OCI-LY3 (cell line): ENCODE data around the gene PKP1.

Source experiments
- H2AFZ ChIP-seq: fragments of 200-600, 300-600 bp; shearing (Covaris generic); 2 replicates; pipeline ENCODE4 v1.6.0; 2014; ENCODE audit warnings: antibody characterized with exemption, low read depth, low read length
- H3K27ac ChIP-seq: fragments of 200-600, 300-600 bp; sonication (generic); 2 replicates; pipeline ENCODE4 v1.5.1; 2014; ENCODE audit warnings: mild to moderate bottlenecking, low read length, moderate library complexity, mixed read lengths
- H3K27me3 ChIP-seq: fragments of 200-600, 300-600 bp; sonication (generic); 2 replicates; pipeline ENCODE4 v1.6.1; 2014; ENCODE audit warnings: low read depth, low read length, mixed read lengths
- H3K36me3 ChIP-seq: fragments of 200-600, 300-600 bp; sonication (generic); replicated peaks from 2 replicates; pipeline ENCODE3; 2014; ENCODE audit warnings: low read depth, low read length, mixed read lengths
- H3K4me1 ChIP-seq: fragments of 300-600, 200-600 bp; sonication (generic); 2 replicates; pipeline ENCODE4 v1.6.1; 2014; ENCODE audit warnings: low read length, mixed read lengths
- H3K4me2 ChIP-seq: fragments of 200-600, 300-600 bp; sonication (generic); 2 replicates; pipeline ENCODE4 v1.6.1; 2014; ENCODE audit warnings: low read length, mixed read lengths
- H3K4me3 ChIP-seq: fragments of 300-600, 200-600 bp; sonication (generic); 2 replicates; pipeline ENCODE4 v1.5.1; 2014; ENCODE audit warnings: antibody characterized with exemption, mild to moderate bottlenecking, low read length, moderate library complexity
- H3K79me2 ChIP-seq: fragments of 300-600, 200-600 bp; shearing (Covaris generic); 2 replicates; pipeline ENCODE4 v1.6.1; 2014; ENCODE audit warnings: mild to moderate bottlenecking, low read length, mixed read lengths
- H3K9ac ChIP-seq: fragments of 300-600, 200-600 bp; shearing (Covaris generic); 2 replicates; pipeline ENCODE4 v1.6.0; 2014; ENCODE audit warnings: mild to moderate bottlenecking, low read length, moderate library complexity
- H3K9me3 ChIP-seq: fragments of 200-600, 300-600 bp; shearing (Covaris generic); 2 replicates; pipeline ENCODE4 v1.6.1; 2014; ENCODE audit warnings: low read length, mixed read lengths; ENCODE audit not compliant: insufficient read depth
- H4K20me1 ChIP-seq: fragments of 200-600, 300-600 bp; sonication (generic); 2 replicates; pipeline ENCODE4 v1.6.1; 2016; ENCODE audit warnings: low read length, mixed read lengths; ENCODE audit not compliant: insufficient read depth
- EZH2phosphoT487 ChIP-seq: fragments of 200-600 bp; shearing (Covaris generic); IDR thresholded peaks from 2 replicates; pipeline ENCODE4 v1.6.1; 2018; ENCODE audit warnings: antibody characterized with exemption, mixed run types, low read depth
- TF ChIP-seq, protein P1 (sequence below): fragments of 200-600, 300-600 bp; sonication (generic); IDR thresholded peaks from 2 replicates; pipeline ENCODE4 v1.5.1; 2014; ENCODE audit warnings: antibody characterized with exemption, low read length, low read depth

PKP1 gene

DNA sequence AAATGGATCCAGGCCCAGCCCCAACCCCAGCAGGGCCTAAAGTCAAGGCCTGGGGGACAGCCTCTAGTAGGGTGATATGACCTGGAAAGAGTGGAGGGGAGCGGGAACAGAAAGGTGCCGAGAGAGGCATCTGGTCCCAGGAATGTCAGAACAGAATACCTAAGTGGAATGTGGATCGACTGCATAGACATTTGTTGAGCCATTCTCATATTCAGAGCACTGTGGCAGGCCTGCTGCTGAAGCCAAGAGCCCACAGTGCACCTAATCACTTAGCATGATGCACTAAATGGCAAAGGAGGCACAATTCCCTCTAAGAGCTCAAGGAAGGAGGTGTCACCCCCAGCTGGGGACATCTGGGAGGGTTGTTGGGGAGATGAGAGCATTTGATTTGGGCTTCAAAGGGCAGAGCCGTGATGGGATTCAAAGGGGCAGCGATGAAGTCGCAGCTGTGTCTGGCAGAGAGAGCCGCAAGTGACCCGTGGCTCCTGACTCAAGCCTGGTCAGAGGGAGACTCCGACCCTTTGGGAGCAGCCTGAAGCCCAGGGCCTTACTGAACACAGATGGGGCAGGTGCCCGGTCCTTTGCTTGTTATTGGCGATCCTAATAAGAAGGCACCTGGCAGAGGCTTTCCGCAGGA is 8.6 kb upstream of the PKP1 start:
- Histone ChIP-seq H3K27me3 (peaks cover 43% of the 10 kb centered on the region), H3K4me1 (no peaks in the 10 kb centered on the region), H3K4me2 (no peak overlapping the region), H3K4me3 (no peak overlapping the region), H3K9me3 (no peaks in the 10 kb centered on the region), H2AFZ (no peak overlapping the region), H3K9ac (no peak overlapping the region), H3K79me2 (no peaks in the 10 kb centered on the region), H3K36me3 (no peaks in the 10 kb centered on the region), H3K27ac (no peak overlapping the region), H4K20me1 (no peaks in the 10 kb centered on the region)
- TF ChIP-seq, protein P1, sequence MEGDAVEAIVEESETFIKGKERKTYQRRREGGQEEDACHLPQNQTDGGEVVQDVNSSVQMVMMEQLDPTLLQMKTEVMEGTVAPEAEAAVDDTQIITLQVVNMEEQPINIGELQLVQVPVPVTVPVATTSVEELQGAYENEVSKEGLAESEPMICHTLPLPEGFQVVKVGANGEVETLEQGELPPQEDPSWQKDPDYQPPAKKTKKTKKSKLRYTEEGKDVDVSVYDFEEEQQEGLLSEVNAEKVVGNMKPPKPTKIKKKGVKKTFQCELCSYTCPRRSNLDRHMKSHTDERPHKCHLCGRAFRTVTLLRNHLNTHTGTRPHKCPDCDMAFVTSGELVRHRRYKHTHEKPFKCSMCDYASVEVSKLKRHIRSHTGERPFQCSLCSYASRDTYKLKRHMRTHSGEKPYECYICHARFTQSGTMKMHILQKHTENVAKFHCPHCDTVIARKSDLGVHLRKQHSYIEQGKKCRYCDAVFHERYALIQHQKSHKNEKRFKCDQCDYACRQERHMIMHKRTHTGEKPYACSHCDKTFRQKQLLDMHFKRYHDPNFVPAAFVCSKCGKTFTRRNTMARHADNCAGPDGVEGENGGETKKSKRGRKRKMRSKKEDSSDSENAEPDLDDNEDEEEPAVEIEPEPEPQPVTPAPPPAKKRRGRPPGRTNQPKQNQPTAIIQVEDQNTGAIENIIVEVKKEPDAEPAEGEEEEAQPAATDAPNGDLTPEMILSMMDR = no peak
- no peak for TF ChIP-seq EZH2phosphoT487

- H4K20me1 ChIP-seq = no peaks in the 10 kb centered on the region
- no peaks in the 10 kb centered on the region for H3K79me2 ChIP-seq
- H3K9ac ChIP-seq = no peak overlapping the region
- no peaks in the 10 kb centered on the region for H3K36me3 ChIP-seq
- TF ChIP-seq, protein P1 = no peak
- TF ChIP-seq EZH2phosphoT487 = no peak
- peaks cover 43% of the 10 kb centered on the region for H3K27me3 ChIP-seq
- no peaks in the 10 kb centered on the region for H3K9me3 ChIP-seq
- no peaks in the 10 kb centered on the region for H3K4me1 ChIP-seq
- H3K4me3 ChIP-seq = no peak overlapping the region
- H3K4me2 ChIP-seq = no peak overlapping the region
- H2AFZ ChIP-seq = no peak overlapping the region
- no peak overlapping the region for H3K27ac ChIP-seq
Observed at GRCh38 chr1:201275253-201275666, 8.0 kb upstream of the PKP1 start.

- H3K4me1 ChIP-seq = no peaks in the 10 kb centered on the region
- TF ChIP-seq EZH2phosphoT487 = no peak
- TF ChIP-seq, protein P1 = no peak
Observed at GRCh38 chr1:201276891-201277290, 6.4 kb upstream of the PKP1 start.

GRCh38 chr1:201277441-201277840 is 5.9 kb upstream of the PKP1 start:
- no peaks in the 10 kb centered on the region for H3K4me1 ChIP-seq
- H4K20me1 ChIP-seq = no peaks in the 10 kb centered on the region
- H3K36me3 ChIP-seq = no peaks in the 10 kb centered on the region
- peaks cover 42% of the 10 kb centered on the region for H3K27me3 ChIP-seq
- H2AFZ ChIP-seq = no peak overlapping the region
- TF ChIP-seq, protein P1 = no peak
- no peaks in the 10 kb centered on the region for H3K79me2 ChIP-seq
- H3K27ac ChIP-seq = no peak overlapping the region
- no peak overlapping the region for H3K4me2 ChIP-seq
- no peak overlapping the region for H3K4me3 ChIP-seq
- no peak overlapping the region for H3K9ac ChIP-seq
- H3K9me3 ChIP-seq = no peaks in the 10 kb centered on the region

More at GRCh38 chr1:201276891-201277290, 6.4 kb upstream of the PKP1 start:
- H3K36me3 ChIP-seq = no peaks in the 10 kb centered on the region
- no peak overlapping the region for H3K4me2 ChIP-seq
- no peak overlapping the region for H3K9ac ChIP-seq
- no peaks in the 10 kb centered on the region for H3K9me3 ChIP-seq
- H3K79me2 ChIP-seq = no peaks in the 10 kb centered on the region
- no peaks in the 10 kb centered on the region for H4K20me1 ChIP-seq
- no peak overlapping the region for H3K4me3 ChIP-seq
- no peak overlapping the region for H2AFZ ChIP-seq
- no peak overlapping the region for H3K27ac ChIP-seq
- peaks cover 45% of the 10 kb centered on the region for H3K27me3 ChIP-seq
